Stimulated activated CD8-positive, alpha-beta memory T cell treated with anti-CD3 and anti-CD28 coated beads, Interleukin-12 subunit alpha, Interleukin-12 subunit beta, amount 100 ng/mL, for 4 hours (primary cell): Measurements from ENCODE around the gene PAPPA2.

Experiments used
- DNase-seq: peaks from one replicate; pipeline ENCODE4 v3.0.0-alpha.2; 2020; ENCODE audit warnings: low read depth

The PAPPA2 gene

GRCh38 chr1:176766779-176767178 lies 303.8 kb downstream of the PAPPA2 start:
- no peak for DNase-seq

- DNase-seq: no peak
These were observed 304.8 kb downstream of the PAPPA2 start for GRCh38 chr1:176767714-176768136.

GRCh38 chr1:176768532-176768931 lies 305.6 kb downstream of the PAPPA2 start:
- DNase-seq: no peak

- DNase-seq: no peak
These were observed 307.1 kb downstream of the PAPPA2 start for GRCh38 chr1:176770066-176770465.

- no peak for DNase-seq
These were observed 310.1 kb downstream of the PAPPA2 start for GRCh38 chr1:176773038-176773437.

GRCh38 chr1:176774224-176774623 lies 311.2 kb downstream of the PAPPA2 start:
- no peak for DNase-seq

- DNase-seq: no peak
These were observed 312.4 kb downstream of the PAPPA2 start for GRCh38 chr1:176775378-176775777.

GRCh38 chr1:176775996-176776395 lies 313.0 kb downstream of the PAPPA2 start:
- DNase-seq: no peak

- no peak for DNase-seq
These were observed 315.1 kb downstream of the PAPPA2 start for GRCh38 chr1:176778056-176778455.

GRCh38 chr1:176779992-176780328 lies 317.0 kb downstream of the PAPPA2 start:
- no peak for DNase-seq

- DNase-seq: no peak
These were observed 320.3 kb downstream of the PAPPA2 start for GRCh38 chr1:176783309-176783708.

- no peak for DNase-seq
These were observed 322.1 kb downstream of the PAPPA2 start for GRCh38 chr1:176785056-176785455.

GRCh38 chr1:176785791-176786190 lies 322.8 kb downstream of the PAPPA2 start:
- no peak for DNase-seq

- DNase-seq: no peak
These were observed 323.3 kb downstream of the PAPPA2 start for GRCh38 chr1:176786274-176786673.

GRCh38 chr1:176789571-176790090 lies 326.7 kb downstream of the PAPPA2 start:
- no peak for DNase-seq

- DNase-seq: no peak
These were observed 327.8 kb downstream of the PAPPA2 start for GRCh38 chr1:176790786-176791185.

GRCh38 chr1:176791906-176792305 lies 328.9 kb downstream of the PAPPA2 start:
- no peak for DNase-seq

GRCh38 chr1:176794897-176795508 lies 332.0 kb downstream of the PAPPA2 start:
- no peak for DNase-seq

- DNase-seq: no peak
These were observed 333.0 kb downstream of the PAPPA2 start for GRCh38 chr1:176795929-176796328.

GRCh38 chr1:176796583-176796982 lies 333.6 kb downstream of the PAPPA2 start:
- DNase-seq: no peak

GRCh38 chr1:176799327-176799726 lies 336.4 kb downstream of the PAPPA2 start:
- no peak for DNase-seq

GRCh38 chr1:176800978-176801513 lies 338.1 kb downstream of the PAPPA2 start:
- DNase-seq: no peak

- DNase-seq: no peak
These were observed 338.6 kb downstream of the PAPPA2 start for GRCh38 chr1:176801514-176802020.

GRCh38 chr1:176802316-176802715 lies 339.3 kb downstream of the PAPPA2 start:
- no peak for DNase-seq
